SH-SY5Y (cell line): Measurements from ENCODE around the gene B2M.

Source experiments
- GATA2 ChIP-seq: IDR thresholded peaks from 2 replicates; pipeline ENCODE4 v1.6.1; 2011; ENCODE audit warnings: mild to moderate bottlenecking, low read depth, low read length
- GATA3 ChIP-seq: IDR thresholded peaks from 2 replicates; pipeline ENCODE4 v1.6.1; 2011; ENCODE audit warnings: low read depth, mild to moderate bottlenecking, low read length, moderate library complexity

Gene B2M

GRCh38 chr15:44711096-44711742 lies at the start of gene B2M, which contains the start of gene PATL2:
B2M (plus strand) TSS chr15:44711517; CDS start chr15:44711547, 30 bp downstream.
PATL2 (minus strand) TSS chr15:44711323; CDS start chr15:44676490, 34,833 bp downstream.
- TF ChIP-seq GATA3 = no peak
- no peak for TF ChIP-seq GATA2

DNA sequence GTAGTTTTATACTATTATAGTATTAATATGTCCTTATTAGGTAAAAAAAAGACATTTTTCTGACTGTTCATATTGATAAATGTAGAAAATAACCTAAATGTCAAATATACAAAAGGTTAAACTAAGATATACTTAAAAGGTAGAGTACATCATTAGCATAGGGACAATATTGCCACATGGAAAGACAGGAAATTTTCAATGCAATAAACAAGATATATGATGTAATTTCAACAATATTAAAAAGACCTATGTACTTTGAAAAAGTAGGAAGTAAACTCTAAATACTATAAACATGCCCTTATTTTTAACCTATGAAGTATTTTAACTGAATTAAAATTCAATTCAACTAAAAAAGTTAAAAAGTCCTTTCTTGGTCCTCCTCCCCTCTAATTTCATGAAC lies 49.7 kb upstream of the B2M start:
- TF ChIP-seq GATA2 (no peak), GATA3 (no peak)

GRCh38 chr15:44662478-44663409 lies 48.6 kb upstream of the B2M start:
- TF ChIP-seq GATA3 (no peak), GATA2 (no peak)

GRCh38 chr15:44663410-44664308 lies 47.7 kb upstream of the B2M start, which contains the start of gene SPG11:
SPG11 (minus strand) TSS chr15:44663662; CDS start chr15:44663647, 15 bp downstream.
- no peak for TF ChIP-seq GATA2
- TF ChIP-seq GATA3 = no peak

DNA sequence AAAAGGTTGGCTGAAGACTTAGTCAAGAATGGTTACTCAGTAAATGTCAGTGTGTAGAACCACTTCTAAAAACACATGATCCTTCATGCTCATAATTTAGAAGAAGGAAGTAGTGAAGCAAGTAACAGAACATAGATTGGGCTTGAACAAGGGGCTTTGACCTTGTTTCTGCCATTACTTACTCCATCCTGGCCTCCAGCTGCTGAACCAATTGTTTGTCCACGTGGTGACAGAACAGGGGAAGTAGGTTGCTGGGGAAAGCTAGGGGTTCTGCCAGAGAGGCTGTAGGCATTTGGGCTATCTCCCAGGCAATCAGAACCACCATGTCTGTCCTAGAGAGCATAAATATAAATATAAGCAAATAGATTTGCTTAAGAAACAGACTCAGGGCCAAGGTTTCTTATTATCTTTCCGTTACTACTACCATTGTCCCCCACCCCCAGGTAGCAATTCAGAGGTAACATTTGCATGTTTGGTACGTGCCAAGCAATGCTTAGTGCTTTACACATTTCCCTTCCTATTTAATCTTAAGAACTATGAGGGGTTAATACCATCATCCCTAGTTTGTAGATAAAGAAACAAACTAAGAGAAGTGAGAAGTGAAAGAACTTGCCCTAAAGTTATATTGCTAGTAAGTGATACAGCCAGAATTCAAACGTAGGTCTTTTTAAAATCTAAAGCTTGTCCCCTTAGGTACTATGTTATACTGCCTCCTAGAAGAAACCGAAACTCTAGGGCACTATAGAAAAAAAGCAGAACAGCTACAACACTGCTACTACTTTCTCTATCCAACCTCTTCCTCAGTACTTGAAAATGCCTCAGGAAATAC lies 44.9 kb upstream of the B2M start:
- TF ChIP-seq GATA2 (no peak), GATA3 (no peak)

DNA sequence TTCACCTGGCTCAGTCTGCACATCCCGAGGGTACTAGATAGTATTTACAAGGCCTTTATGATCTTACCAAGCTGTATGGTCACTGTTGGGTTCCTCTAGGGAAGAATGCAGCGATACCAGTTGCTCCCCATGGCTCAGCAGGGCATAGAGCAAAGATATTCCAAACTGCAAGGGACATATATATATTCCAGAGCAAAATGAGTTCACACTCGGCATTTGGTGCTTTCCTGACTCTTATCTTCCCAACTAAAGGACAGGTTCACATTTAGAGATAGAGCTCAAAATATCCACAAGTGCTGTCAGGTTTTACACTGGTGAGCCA lies 44.3 kb upstream of the B2M start:
- TF ChIP-seq GATA3 (no peak), GATA2 (no peak)

DNA sequence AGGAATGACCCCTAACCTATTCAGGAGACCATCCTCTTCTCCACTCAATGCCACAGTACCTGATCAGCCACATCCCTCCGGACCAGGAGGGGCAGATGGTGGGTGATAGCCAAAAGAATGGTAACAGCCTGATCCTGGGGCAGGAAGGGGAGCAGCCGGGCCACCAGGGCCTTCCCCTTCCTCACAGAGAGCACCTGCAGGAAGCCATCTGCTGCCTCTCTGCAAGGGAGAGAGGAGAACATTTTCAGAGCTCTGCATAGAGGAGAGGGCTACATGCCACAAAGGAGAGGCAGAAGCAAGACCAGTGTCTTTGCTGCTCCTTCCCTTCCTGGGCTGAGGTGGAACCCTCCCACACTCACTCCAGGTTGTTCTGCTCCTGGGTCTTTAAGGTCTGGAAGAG lies 42.4 kb upstream of the B2M start:
- TF ChIP-seq GATA2 = no peak
- no peak for TF ChIP-seq GATA3

DNA sequence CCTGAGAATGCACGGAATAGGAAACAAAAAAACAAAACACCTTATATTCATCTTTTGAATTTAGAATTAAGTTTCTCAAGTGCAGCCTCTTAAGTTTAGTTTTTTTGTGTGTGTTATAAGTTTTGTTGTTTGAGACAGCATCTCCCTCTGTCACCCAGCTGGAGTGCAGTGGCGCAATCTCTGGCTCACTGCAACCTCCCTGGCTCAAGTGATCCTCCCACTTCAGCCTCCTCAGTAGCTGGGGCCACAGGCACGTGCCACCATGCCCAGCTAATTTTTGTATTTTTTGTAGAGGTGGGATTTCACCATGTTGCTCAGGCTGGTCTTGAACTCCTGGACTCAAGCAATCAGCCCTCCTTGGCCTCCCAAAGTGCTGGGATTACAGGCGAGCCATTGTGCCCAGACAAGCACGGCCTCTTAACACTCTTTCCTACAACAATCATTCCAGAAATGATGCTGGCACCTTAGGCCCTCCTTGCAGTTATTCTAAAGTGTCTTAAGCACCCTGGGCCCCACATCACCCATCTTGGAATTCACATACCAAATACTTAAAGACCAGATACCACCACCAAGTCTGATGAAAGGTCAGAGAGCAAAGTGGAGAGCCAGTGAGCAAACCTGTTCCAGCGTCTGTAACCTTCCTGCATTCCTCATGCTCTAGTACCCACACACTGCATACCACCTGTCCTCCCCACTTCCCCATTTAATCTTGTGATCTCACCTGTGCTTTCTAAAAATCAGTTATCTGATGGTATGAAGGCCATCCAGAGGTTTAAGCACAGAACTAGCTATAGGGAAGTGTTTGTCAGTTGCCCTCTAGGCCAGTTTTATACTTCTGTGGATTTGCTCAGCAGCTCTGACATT lies 41.0 kb upstream of the B2M start:
- TF ChIP-seq GATA2 = no peak
- TF ChIP-seq GATA3 = no peak

DNA sequence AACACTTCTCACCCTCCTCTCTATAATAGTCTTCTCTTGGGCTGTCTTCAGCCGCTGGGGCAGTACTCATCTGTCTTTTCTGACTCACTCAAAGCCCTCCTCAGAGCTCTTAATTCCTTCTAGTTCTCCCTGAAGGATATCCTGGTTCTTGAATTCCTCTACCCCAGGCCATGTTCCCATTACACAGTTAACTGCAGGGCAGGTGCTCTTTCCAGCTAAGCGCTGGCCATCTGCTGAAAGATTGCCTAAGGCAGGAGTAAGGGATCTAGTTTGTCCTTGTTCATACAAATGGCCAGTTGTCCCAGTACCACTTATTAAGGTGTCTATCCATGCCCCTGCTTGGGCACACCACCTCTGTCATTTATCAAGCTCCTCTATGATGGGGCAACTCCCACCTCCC lies 37.7 kb upstream of the B2M start:
- TF ChIP-seq GATA3 (no peak), GATA2 (no peak)

DNA sequence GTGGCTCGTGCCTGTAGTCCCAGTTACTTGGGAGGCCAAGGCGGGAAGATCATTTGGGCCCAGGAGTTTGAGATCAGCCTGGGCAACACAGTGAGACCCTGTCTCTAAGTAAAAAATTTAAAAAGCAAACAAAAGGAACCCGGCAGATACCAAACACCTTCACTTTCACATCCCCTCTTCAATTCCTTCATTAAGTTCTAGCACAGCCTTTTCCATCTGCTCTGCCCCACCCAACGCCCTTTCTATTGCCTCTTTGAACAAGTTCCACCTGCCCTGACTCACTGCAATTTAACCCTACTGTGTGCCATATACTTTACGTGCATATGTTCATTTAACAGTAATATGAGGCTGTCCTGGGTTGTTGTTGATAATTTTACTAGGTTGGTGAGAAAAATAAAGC lies 35.4 kb upstream of the B2M start:
- TF ChIP-seq GATA2 (no peak), GATA3 (no peak)

DNA sequence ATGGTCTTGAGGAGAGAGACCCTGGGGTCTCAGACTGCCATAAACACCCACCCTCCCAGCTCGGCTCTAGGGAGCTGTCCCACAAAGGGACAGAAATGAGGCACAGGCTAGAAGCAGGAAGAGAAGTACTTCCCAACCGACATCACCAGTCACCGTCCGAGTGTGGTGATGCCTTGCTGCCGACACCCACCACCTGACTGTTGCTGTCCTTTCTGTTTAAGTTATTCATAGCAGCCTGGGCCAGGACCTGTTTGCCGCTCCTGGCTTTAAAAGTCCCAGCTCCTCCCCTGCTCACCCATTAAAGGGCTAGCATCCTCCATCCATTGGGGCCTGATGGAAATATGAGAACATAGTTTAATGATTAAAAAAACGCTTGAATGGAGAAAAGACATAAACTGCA lies 34.6 kb upstream of the B2M start:
- TF ChIP-seq GATA2 = no peak
- TF ChIP-seq GATA3 = no peak

DNA sequence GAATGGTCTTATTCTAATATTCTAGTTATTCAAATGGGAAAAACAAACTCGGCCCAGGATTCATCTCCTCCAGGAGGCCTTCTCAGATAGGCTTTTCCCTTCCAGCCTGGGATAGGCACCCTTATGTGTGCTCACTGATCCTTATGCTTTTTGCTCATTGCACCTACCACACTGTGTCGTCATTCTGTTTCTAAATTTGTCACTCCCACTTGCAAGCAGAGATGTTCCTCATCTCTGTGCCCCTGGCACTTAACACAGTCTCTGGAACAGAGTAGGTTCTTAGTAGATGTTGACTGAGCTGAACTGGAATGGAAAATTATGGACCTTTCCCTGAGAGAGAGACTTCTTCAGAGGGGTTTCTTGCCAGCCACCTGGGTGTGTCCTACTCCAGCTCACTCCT lies 29.1 kb upstream of the B2M start:
- TF ChIP-seq GATA2 = no peak
- no peak for TF ChIP-seq GATA3
